Neural cell (in vitro differentiated cells): ENCODE measurements around the gene RECK. TPM values are rescaled to one million over a fixed set of nuclear protein-coding genes. Genes with fewer than 3 reads are reported as not detected.

Experiments used
- H2AFZ ChIP-seq: fragments of 200-600, 300-800 bp; sonication (generic), shearing (Covaris generic); 2 replicates; pipeline ENCODE4 v1.6.0; 2014; ENCODE audit warnings: low read depth, mild to moderate bottlenecking, antibody characterized with exemption, low read length, moderate library complexity
- H3F3A ChIP-seq: fragments of 200-600 bp; shearing (Covaris generic); 2 replicates; pipeline ENCODE4 v1.6.1; 2016; ENCODE audit warnings: mild to moderate bottlenecking, moderate library complexity, mixed read lengths, antibody characterized with exemption, low read length; ENCODE audit not compliant: insufficient read depth, poor library complexity, severe bottlenecking
- H3K27ac ChIP-seq: fragments of 200-600, 300-800 bp; sonication (generic), shearing (Covaris generic); 2 replicates; pipeline ENCODE4 v1.5.1; 2014; ENCODE audit warnings: mild to moderate bottlenecking, low read length, moderate library complexity
- H3K27me3 ChIP-seq: fragments of 300-800, 200-600 bp; sonication (generic), shearing (Covaris generic); 2 replicates; pipeline ENCODE4 v1.6.0; 2014; ENCODE audit warnings: mild to moderate bottlenecking, low read depth, low read length, moderate library complexity; ENCODE audit not compliant: insufficient read depth
- H3K36me3 ChIP-seq: fragments of 300-800, 200-600 bp; sonication (generic), shearing (Covaris generic); 2 replicates; pipeline ENCODE4 v1.5.1; 2014; ENCODE audit warnings: mild to moderate bottlenecking, antibody characterized with exemption, low read length, moderate library complexity; ENCODE audit not compliant: insufficient read depth
- H3K4me2 ChIP-seq: fragments of 300-800, 200-600 bp; sonication (generic), shearing (Covaris generic); 2 replicates; pipeline ENCODE4 v1.6.0; 2014; ENCODE audit warnings: mild to moderate bottlenecking, low read length
- H3K4me3 ChIP-seq: fragments of 300-800, 200-600 bp; sonication (generic), shearing (Covaris generic); 2 replicates; pipeline ENCODE4 v1.5.1; 2014; ENCODE audit warnings: mild to moderate bottlenecking, low read length, moderate library complexity
- H3K79me2 ChIP-seq: fragments of 200-600 bp; shearing (Covaris generic); replicated peaks from 2 replicates; pipeline ENCODE4 v1.6.0; 2014; ENCODE audit warnings: mild to moderate bottlenecking, low read length, moderate library complexity; ENCODE audit not compliant: insufficient read depth
- H3K9ac ChIP-seq: fragments of 300-800, 200-600 bp; sonication (generic), shearing (Covaris generic); 2 replicates; pipeline ENCODE4 v1.6.1; 2016; ENCODE audit warnings: mild to moderate bottlenecking, low read length, mixed read lengths
- H3K9me2 ChIP-seq: fragments of 200-600 bp; shearing (Covaris generic); 2 replicates; pipeline ENCODE4 v1.6.1; 2016; ENCODE audit warnings: mild to moderate bottlenecking, low read length, mixed read lengths; ENCODE audit not compliant: insufficient read depth
- H3K9me3 ChIP-seq: fragments of 200-600, 300-800 bp; sonication (generic), shearing (Covaris generic); 2 replicates; pipeline ENCODE4 v1.6.1; 2016; ENCODE audit warnings: mild to moderate bottlenecking, mixed run types, low read length, moderate library complexity, mixed read lengths
- H4K20me1 ChIP-seq: fragments of 200-600 bp; shearing (Covaris generic); 2 replicates; pipeline ENCODE4 v1.6.1; 2016; ENCODE audit warnings: mild to moderate bottlenecking, mixed run types; ENCODE audit not compliant: insufficient read depth
- CTCF ChIP-seq: fragments of 450-650 bp; IDR thresholded peaks from 2 replicates; pipeline ENCODE4 v1.5.1; 2014; ENCODE audit warnings: antibody characterized with exemption, mild to moderate bottlenecking, moderate library complexity; ENCODE audit not compliant: poor library complexity, severe bottlenecking
- EP300 ChIP-seq: fragments of 450-650 bp; conservative IDR thresholded peaks from 2 replicates; pipeline ENCODE4 v1.6.1; 2014; ENCODE audit warnings: antibody characterized with exemption, mild to moderate bottlenecking, moderate library complexity; ENCODE audit not compliant: poor library complexity, severe bottlenecking
- EZH2 ChIP-seq: fragments of 200-600, 300-800 bp; shearing (Covaris generic), sonication (generic); IDR thresholded peaks from 2 replicates; pipeline ENCODE4 v1.6.1; 2014; ENCODE audit warnings: antibody characterized with exemption, low read length, borderline replicate concordance, mild to moderate bottlenecking; ENCODE audit not compliant: insufficient read depth, poor library complexity, severe bottlenecking
- MXI1 ChIP-seq: fragments of 450-650 bp; conservative IDR thresholded peaks from 2 replicates; pipeline ENCODE4 v1.6.1; 2014; ENCODE audit warnings: antibody characterized with exemption, mild to moderate bottlenecking; ENCODE audit not compliant: poor library complexity, severe bottlenecking
- POLR2AphosphoS5 ChIP-seq: IDR thresholded peaks from 2 replicates; pipeline ENCODE4 v1.6.1; 2012
- RAD21 ChIP-seq: fragments of 450-650 bp; conservative IDR thresholded peaks from 2 replicates; pipeline ENCODE4 v1.6.1; 2014; ENCODE audit warnings: antibody characterized with exemption, mild to moderate bottlenecking, moderate library complexity
- REST ChIP-seq: IDR thresholded peaks from 2 replicates; pipeline ENCODE4 v1.6.1; 2012; ENCODE audit warnings: borderline replicate concordance
- SMC3 ChIP-seq: fragments of 450-650 bp; conservative IDR thresholded peaks from 2 replicates; pipeline ENCODE4 v1.6.1; 2014; ENCODE audit warnings: antibody characterized with exemption, mild to moderate bottlenecking, moderate library complexity; ENCODE audit not compliant: poor library complexity
- TAF1 ChIP-seq: IDR thresholded peaks from 2 replicates; pipeline ENCODE4 v1.6.1; 2012; ENCODE audit warnings: low read depth
- polyA plus RNA-seq: library from polyadenylated mRNA; depleted of rRNA; stranded (reverse); fragments of >200 nt; gene quantifications from 2 replicates; pipeline ENCODE4 v1.2.3, GENCODE V29; 2014

The RECK gene
- polyA plus RNA-seq, 1 donor from 2014 or later, result 6.9 TPM

GRCh38 chr9:36006549-36007315, 30.0 kb upstream of the RECK start:
- Histone ChIP-seq H3K27ac (no peak overlapping the region), H3K36me3 (no peaks in the 10 kb centered on the region), H2AFZ (no peak overlapping the region), H3K9me3 (no peaks in the 10 kb centered on the region), H3K9ac (no peak overlapping the region), H3K27me3 (no peaks in the 10 kb centered on the region), H3K4me2 (no peak overlapping the region), H3K4me3 (no peak overlapping the region), H3K79me2 (no peaks in the 10 kb centered on the region), H3F3A (no peaks in the 10 kb centered on the region), H4K20me1 (no peaks in the 10 kb centered on the region), H3K9me2 (no peaks in the 10 kb centered on the region)
- TF ChIP-seq REST, result no peak
- no peak for TF ChIP-seq SMC3
- TF ChIP-seq RAD21, result no peak
- TF ChIP-seq MXI1, result no peak
- TF ChIP-seq EZH2, result no peak
- no peak for TF ChIP-seq TAF1
- no peak for TF ChIP-seq POLR2AphosphoS5
- TF ChIP-seq EP300, result no peak
- no peak for TF ChIP-seq CTCF

GRCh38 chr9:36007316-36007708, 29.4 kb upstream of the RECK start:
- no peak for TF ChIP-seq SMC3
- no peak for TF ChIP-seq EZH2
- TF ChIP-seq MXI1, result no peak
- no peak for TF ChIP-seq RAD21
- no peak for TF ChIP-seq TAF1
- no peak for TF ChIP-seq EP300
- TF ChIP-seq CTCF, result no peak
- no peak for TF ChIP-seq REST
- no peak for TF ChIP-seq POLR2AphosphoS5
- H3K9ac ChIP-seq, result no peak overlapping the region
- no peaks in the 10 kb centered on the region for H3K9me2 ChIP-seq
- no peaks in the 10 kb centered on the region for H3F3A ChIP-seq
- no peak overlapping the region for H3K27ac ChIP-seq
- H4K20me1 ChIP-seq, result no peaks in the 10 kb centered on the region
- no peak overlapping the region for H3K4me2 ChIP-seq
- H3K4me3 ChIP-seq, result no peak overlapping the region
- no peak overlapping the region for H2AFZ ChIP-seq
- H3K27me3 ChIP-seq, result no peaks in the 10 kb centered on the region
- no peaks in the 10 kb centered on the region for H3K79me2 ChIP-seq
- H3K36me3 ChIP-seq, result no peaks in the 10 kb centered on the region
- no peaks in the 10 kb centered on the region for H3K9me3 ChIP-seq
